ENCODE results near the gene SPTSSA.
"Not testable (repeated sequence)": the region's sequence is repeated elsewhere in the genome, so short reads cannot be mapped to it uniquely, and the experiment has no call there.

Gene SPTSSA

DNA sequence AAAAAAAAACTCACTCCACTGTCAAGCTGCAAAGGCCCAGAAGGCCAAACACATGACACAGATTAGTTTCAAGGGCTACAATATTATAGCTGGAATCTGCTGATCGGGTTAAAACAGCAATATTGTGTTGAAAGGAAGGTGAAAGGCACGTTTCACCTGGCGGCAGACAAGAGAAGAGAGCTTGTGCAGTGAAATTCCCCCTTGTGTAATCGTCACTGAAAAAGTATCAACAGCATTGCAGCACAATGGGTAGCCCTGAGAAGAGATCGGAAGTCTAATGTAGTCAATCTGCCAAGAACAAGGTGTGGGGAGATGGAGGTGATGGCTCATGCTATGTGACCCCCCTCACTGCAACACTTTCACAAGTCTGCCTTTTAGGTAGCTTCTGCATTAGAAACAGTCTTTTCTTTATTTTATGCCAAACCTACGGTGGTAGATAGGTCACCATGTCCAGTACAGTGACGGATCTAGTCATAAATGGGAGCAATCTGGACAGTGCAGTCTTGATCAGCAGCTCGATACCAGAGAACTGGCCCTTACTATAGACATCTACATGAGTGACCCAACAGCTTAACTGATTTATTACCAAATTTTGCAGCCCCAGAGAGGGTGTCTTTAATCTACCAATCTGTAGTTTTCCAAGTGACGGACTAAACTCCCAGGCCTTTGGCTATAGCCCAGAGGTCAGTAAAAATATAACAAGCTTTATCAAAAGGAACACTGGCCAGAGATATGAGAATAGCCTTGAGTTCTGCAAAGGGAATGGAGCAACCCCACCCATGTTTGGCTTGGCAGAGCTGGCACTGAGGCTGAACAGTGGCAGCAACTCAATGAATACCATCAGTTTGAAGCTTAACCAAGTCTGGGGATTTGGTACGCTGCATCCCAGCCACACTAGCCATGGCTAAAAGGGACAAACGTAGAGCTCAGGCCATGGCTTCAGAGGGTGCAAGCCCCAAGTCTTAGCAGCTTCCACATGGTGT, 35.4 kb downstream of the SPTSSA start:
- no peak for DNase-seq (ENCODE audit: low read depth)

DNA sequence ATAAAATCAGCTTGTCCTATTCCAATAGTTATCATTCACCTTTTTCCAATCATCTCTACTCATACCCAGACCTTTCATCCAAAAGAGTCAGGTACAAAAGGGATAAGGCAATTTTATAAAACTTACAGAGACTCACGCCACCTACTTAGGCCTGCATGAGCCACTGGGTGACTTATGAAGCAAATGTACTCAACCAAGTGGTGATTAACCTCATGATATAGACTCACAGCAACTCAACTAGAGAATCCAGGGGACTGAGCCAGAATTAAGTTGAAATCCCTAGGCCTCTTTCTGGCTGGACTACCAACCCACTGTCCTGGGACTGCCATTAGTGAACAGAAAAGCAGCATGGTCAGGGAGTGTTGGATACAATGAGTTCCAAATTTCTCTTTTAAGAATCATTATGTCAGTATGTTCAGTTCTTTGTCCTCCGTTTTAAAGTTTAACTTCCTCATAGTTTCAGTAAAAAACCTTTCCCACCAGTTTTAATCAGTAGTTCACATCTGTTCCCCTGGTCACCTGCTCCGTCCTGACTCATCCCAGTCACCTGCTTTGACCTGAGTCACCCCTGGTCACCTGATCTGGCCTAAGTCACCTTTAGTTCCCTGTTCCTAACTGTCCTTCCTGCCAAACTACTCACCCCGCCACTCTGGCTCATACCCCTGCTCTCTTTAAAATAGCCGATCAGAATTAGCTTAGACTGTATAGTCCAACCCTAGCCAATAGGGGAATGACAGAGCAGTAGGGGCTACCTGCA, 36.8 kb downstream of the SPTSSA start:
- no peak for DNase-seq (ENCODE audit: low read depth)

DNA sequence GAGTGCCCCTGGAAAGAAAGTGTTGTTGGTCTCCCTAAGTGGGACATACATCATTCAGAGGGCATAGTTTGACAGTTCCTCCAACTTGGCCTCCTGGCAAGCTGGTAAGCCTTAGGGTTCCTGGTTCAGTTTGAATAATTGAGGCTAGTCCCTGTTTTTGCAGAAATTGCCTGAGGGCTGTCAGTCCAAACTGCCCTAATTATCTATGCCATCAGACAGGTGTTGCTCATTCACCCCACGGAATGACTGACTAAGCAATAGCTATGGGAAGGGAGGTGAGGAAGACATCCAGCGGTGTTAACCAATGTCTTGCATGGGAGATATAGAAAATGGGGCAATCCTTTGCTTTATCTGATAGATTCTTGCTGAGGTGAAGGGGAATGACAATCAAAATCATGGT, 37.6 kb downstream of the SPTSSA start:
- DNase-seq (ENCODE audit: low read depth), result no peak

DNA sequence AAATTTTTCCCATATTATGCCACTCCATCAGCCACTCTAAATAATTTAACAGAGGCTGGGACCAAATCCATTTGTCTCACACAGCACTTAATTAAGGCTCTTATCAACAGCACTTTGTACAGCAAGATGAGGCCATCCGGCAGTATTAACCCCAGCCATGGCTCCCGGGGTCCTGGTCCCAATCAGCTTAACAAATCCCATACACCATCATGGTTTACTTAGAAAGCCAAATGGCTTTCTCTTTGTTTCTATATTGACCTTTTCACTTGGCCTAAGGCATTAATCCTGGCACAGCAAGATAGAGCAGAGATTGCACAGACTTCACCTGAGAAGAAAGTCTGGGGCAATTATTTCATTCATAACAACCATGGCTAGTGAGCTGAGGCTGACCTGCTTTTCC, 38.6 kb downstream of the SPTSSA start:
- DNase-seq (ENCODE audit: low read depth), result no peak

DNA sequence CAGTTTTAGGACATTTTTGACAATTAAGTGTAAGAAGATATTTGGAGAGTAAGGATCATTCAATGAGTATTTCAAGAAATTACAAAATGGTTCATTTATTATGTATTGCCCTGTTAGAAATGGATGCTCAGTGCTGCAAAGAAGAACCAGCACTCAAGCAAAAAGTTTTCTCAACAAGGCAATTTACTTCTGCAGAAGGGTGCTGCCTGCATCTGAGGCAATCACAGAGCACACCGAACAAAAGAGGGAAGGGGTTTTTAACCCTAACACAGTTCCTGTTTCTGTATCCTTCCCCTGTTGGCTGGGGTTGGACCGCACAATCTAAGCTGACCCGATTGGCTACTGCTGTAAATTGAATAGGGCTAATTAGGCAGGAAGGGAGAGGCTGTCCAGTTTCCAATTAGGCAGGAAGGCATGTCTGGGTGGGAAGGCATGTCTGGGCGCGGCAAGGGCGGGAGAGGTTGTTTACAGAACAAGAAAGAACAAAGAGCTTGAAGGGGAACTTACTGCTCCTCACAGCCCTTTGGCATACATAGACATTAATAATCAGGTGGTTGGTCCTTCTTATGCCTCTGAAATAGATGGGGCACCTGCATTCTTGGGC, 41.4 kb downstream of the SPTSSA start:
- no peak for DNase-seq (ENCODE audit: low read depth)

DNA sequence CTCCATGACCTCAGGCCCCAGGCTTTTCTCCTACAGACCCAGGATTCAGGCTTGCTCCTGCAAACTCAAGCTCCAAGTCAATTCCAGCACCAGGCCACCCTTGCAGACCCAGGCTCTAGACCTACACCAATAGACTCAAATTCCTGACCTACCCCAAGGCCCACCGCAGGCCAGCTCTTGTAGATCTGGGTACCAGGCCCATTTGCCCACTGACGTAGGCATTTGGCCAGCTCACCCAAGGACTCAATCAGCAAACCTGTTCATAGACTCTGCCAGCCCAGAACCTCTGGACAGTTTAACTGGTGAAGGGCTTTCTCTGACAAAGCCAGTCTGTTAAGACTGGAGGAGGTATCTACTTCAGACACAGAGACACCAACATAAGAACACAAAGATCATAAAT, 52.3 kb downstream of the SPTSSA start:
- no peak for DNase-seq (ENCODE audit: low read depth)

DNA sequence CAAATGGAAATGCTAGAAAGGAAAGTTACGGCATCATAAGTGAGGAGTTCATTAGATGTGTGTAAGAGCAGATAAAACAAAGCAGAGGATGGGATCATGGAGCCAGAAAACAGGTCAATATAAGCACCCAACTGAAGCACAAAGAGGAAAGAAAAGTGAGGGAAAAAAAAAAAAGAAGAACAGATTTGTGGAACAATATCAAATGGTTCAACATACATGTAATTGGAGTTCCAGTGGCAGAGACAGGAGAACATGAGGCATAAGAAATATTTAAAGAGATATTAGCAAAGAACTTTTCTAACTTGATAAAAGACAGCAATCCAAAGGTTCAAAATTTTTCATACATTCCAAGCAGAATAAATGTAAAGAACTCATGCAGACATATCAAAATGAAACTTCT, 54.1 kb downstream of the SPTSSA start:
- DNase-seq (ENCODE audit: low read depth), result no peak

DNA sequence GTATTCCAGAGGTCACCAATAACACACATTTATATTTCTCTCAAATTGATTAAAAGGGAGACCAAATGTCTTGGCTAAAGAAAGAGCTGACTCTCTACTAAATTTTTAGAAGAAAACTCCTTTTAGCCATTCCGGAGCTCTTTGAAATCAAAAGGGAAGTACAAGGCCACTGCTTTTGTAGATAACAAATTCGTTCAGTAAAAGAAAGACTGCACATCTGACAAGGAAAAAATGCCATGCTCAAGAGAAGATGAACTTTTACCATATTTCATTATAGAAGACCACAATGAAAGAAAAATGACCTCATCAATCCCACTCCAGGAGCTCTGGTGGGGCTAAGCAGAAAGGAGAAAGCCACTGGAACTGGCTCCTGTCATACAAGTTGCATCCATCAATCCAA, 57.6 kb downstream of the SPTSSA start:
- DNase-seq (ENCODE audit: low read depth), result no peak

DNA sequence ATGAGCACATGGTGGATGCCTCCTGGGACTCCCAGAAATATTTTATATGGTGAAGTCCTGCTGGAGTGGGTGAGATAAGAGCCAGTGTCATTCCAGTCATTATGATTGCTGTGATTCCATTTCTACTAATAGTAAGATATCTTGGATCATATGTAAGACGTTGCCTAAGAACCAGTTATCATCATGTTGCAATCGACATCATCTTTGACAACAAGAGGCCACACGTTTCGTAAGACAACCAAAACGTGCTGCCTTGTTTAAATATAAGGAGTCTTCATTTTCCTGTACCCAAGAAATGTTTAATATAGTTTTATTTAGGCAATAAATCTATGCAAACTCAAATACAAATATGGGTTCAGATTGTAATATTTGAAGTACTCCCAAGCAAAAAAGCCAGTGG, 58.4 kb downstream of the SPTSSA start:
- no peak for DNase-seq (ENCODE audit: low read depth)

DNA sequence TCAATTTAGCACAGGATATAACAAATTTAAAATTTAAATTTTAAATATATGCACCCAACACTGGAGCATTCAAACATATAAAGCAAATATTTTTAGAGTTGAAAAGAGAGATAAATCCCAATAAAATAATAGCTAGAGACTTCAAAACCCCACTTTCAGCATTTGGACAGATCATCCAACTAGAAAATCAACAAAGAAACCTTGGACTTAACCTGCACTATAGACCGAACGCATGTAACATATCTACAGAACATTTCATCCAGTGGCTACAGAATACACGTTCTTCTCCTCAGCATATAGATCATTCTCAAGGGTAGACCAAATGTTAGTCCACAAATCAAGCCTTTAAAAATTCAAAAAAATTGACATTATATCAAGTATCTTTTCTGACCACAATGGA, 64.0 kb downstream of the SPTSSA start:
- DNase-seq (ENCODE audit: low read depth), result no peak

DNA sequence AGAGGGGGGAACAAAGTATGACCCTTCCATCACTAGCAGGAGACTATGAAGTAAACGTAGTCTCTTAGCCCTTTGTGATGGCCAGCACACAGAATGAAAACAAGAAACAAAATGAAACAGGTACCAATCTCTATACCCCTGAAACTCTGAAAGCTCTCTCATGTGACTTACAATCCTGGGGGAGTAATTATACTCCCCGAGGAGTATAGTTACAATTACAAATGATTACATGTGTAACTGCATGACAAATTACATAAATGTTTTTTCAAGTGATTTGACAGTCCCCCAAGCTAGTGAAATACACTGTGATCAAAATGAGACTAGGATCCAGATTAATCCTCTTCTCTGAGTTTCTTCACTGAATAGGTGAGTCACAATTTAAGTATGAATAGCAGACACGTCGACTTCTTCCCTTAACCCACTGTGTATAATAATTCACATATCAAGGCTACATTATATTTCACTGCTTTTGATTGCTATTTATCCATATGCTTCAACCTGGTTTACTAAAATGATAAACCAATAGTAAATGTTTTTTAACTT, 74.0 kb downstream of the SPTSSA start:
- no peak for DNase-seq (ENCODE audit: low read depth)

DNA sequence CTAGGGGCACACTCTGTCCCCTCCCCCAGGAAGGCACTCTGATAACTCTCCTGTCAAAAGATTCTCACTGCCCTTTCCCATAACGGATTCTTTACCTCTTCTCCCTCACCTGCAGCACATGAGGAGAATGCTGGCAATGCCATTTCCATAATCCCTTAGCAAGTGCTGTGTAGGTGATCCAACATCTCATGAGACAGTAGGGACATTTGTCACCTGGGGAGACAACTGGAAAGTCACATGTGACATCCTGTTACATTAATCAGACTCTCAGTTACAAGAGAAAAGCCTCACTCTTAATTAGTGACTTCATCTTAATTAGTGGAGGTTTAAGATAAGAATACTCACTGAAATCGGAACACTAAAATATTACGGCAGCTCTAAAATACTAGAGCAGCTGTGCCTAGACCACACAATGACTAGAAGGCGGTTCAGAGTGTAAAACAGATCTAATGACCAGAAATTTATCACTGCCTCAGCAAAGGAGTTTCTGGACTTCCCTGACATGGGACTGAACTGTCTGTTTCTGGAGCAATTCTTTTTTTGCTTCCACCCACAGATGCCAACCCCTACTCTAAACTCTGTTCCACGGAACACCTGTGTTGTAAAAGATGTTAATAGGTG, 75.1 kb downstream of the SPTSSA start:
- no peak for DNase-seq (ENCODE audit: low read depth)

DNA sequence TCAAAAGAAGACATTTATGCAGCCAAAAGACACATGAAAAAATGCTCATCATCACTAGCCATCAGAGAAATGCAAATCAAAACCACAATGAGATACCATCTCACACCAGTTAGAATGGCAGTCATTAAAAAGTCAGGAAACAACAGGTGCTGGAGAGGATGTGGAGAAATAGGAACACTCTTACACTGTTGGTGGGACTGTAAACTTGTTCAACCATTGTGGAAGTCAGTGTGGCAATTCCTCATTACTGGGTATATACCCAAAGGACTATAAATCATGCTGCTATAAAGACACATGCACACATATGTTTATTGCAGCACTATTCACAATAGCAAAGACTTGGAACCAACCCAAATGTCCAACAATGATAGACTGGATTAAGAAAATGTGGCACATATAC, 76.2 kb downstream of the SPTSSA start:
- DNase-seq (ENCODE audit: low read depth), result not testable (repeated sequence)

DNA sequence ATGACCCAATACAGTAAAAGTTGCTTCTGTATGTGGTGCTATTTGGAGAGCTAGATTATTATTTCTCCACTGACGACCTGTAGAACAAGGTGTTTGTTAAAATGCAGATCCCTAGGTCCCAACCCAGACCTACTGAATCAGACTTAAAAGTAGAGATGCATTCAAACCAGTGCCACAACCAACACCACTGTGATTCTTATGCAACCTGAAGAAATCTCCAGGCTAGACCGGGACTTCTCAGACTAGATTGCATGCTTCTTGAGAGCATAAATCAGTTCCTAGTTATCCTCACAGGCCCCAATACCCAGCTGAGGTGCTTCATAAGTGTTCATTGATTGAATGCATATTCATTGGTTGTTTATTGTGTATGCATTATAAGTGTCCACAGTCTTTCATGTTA, 78.2 kb downstream of the SPTSSA start:
- DNase-seq (ENCODE audit: low read depth), result no peak

Data from fibroblast of the conjunctiva (primary cell).